HG03432 (cell line): ENCODE results near the gene POC1A.

Experiments used
- ATAC-seq: cut with Tn5 transposase; IDR thresholded peaks from one replicate; pipeline ENCODE4 v1.9.1; 2021; ENCODE audit warnings: mild to moderate bottlenecking, moderate library complexity; ENCODE audit not compliant: unreplicated experiment

The POC1A gene

DNA sequence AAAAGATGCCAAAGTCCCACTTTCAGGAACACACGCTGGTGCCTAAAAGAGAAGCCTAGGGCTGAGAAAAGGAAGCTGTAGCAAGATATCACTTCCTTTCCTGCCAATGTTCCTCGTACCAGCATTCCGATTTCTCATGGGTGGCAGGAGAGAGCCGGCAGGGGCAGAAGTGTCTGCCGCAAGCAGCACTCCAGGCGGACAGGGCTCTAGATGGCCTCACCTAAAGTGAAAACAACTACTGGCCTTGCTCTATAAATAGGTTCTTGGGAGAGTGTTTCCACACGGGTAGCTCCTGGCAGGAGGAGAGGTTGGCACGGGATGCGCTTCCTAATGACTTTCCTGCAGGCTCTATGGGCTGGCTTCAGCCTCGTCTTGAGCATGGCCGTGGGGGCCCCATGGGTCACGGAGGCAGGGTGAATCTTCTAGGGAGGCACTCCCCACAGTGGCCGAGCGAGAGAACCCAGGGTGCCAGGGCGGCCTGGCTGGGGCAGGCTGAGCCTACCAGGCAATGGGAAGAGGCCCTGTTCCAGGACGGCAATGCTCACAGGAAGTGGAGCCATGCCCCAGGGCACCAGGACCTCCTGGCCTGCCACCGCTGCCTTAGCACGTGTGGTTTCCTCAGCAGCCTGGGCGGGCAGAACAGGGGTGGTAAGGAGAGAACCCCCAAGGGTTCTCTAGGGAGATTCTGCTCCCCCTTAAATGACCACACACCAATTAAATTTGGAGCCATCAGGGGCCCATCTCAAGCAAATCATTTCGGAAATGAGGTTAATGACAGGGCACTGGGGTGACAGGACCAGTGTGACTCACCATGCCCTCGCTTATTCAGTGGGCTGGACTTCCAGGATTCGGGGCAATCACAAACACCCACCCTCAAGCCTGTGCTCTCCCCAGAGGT lies 83.2 kb downstream of the POC1A start:
- no peak for ATAC-seq

DNA sequence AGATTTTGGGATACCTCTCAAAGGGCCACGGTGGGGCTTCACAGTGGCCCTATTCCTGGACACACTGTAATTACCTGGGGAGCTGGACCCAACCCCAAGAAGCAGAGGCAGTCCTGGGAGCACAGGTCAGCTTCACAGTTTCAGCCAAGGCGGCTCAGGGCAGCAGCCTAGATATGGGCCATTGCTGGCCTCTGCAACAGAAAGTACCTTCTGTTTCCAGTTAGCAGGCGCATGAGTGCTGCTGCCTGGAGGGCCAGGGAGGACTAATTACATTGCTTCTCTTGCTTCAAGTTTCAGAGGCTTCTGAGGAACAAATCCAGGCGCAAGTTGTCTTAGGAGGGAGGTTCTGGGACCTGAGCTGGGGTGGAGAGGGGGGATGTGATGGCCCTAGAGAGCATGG lies 84.4 kb downstream of the POC1A start:
- no peak for ATAC-seq

DNA sequence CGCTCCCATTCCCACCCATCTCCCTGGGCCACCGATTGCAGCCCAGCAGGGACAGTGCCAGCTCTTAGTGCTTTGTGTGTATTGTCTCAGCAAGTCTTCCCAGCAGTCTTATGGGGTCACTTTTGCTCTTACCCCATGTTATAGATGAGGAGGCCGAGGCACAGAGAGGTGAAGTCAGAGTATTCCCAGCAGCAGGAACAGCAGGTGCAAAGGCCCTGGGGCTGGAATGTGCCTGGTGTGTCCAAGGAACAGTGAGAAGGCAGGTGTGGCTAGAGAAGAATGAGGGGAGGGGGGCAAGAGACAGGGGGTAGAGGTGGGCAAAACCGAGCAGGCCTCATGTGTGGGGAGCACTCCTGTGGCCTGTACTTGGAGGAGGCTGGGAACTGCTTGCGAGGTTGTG lies 85.1 kb downstream of the POC1A start:
- ATAC-seq = no peak

DNA sequence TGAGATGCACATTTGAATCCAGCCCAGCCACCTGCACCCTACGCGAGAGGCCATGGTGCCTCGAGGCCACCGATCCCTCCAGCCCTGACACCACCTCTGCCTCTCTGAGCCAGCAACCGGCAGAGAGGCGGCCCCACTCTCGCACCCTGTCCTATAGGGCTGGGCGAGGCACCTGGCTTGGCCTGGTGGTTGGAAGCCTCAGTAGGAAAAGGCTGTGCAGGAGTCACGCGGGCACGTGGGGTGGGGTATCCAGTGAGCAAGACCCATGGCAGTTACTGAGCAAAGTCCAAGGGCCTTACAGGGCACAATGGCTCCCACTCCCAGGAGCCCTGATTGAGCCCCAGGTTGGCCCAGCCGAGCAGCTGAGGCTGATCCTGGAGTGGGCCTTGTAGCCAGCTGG lies 85.5 kb downstream of the POC1A start:
- ATAC-seq = no peak

DNA sequence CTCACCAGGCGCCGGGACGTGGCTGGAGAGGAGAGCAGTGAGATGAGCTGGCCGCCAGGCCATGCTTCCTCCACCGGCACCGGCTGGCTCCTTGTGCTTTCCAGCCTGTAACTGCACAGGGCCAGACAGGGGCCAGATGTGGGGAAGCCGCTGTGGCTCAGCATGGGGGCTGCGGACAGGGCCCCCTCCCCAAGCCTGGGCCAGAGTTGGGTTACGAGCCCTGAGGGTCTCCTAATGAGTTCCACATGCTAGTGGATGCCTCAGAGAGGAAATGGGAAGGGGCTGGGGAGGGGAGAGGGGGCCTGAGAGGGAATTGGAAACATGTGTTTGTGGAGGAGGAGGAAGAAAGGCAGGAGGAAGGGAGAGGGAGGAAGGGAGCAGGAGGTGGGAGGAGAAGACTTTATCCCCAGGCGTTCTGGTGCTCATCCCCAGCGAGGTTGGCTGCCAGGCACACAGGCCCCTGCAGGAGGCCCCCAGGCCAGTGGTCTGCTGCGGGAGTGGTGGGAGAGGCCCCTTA lies 86.1 kb downstream of the POC1A start:
- no peak for ATAC-seq

DNA sequence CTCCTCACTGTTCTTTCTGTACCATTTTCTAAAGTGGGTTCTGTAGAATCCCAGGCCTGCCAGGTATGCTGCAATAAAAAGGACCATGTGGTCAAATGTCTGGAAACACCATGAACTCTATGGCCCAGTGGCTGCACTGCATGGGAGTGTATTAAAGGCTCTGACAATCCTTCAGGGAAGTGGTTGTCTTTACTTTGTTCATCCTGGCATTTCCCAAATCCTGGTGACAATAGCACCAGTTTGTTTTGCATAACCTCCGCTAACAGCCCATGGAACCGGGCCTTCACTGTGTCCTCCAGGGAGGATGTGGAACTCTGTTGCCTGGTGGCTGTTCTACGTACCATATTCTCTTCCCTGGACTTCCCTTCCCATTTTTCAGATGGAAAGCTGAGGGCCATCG lies 86.7 kb downstream of the POC1A start:
- ATAC-seq = no peak

DNA sequence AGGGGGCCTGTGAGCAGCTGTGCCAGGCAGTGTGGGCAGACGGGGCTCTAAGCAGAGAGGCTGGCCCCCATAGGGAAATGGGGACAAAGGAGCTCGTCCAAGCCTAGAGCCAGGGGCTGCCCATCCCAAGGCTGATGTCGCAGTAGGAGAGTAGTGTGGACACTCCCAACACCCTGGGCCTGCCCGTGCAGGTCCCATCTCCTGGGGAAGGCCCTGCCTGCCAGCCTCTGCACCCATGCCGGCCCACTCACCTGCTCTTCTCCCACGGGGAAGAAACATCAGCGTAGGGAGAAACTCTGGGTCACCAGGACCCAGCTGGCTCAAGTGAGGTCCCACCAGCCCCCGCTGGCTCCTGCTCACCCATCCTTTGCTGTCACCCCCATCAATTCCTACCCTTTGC lies 87.2 kb downstream of the POC1A start:
- ATAC-seq = no peak

DNA sequence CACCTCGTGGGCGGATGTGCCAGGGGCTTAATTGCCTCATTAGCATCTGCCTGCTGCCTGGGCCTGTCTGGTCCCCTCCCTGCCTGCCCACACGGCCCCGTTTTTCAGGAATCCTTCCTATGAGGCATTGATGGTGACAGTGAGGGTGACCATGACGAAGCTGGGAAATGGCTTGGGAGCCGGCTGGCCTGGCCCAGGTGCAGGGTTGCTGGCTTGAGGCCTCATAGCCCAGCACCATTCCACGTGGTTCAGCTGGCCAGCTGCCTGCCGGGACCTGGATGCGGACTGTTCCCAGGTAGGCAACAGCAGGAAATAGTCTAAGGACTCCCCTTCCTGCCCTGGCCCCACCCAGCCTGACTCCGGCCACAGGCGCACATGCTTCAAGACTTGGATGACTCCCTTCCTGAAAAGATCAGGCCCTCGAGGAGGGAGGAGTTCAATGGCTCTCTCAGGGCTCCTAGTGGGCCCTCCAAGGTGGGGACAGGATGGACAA lies 88.9 kb downstream of the POC1A start:
- ATAC-seq = no peak

DNA sequence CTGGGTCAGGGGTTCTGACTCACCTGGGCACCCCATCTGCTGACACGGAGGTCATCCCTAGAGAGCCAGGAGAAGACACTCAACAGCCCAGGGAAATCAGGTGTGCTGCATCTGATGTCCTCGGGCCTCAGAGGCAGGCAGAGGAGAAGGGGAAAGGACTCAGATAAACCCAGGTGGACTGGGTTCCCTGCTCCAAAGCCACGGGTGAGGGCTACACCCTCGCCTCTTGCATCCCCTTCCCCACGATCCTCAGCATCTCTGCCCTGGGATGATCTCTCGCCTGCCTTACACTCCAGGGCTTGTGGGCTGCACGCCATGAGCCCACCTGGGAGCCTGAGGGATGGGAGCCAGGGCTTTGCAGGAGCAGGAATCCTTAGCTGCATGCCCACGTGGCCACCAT lies 89.7 kb downstream of the POC1A start:
- no peak for ATAC-seq

DNA sequence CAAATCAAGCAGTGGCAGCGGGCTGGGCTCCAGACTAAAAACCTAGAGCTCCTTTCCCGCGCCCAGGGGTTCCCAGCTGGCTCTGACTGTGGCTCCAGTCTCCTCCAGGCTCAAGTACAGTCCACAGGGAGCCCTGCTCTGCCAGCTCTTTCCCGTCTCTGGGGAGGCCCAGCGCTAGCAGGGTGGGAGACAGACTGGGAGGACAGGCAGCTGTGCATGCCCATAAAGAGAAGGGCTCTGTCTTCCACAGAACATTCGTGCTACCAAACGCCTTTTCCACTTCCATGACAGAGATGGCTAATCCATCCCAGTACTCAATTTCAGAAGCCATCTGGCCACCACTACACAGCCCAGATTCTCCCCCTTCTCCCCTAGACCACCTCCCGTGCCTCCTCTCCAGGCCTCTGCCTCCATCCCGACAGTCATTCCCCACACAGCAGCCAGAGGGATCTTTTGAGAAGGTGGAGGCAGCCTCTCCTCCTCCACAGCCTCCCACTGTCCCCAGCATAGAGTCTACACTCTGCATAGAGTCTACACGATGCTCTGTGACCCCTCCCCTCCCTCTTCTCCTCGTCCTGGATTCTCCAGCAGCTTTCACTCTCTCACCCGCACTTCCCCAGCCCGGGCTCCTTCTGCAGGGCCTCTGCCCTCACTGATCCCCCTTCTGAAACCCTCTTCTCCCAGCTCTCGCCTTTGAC lies 91.0 kb downstream of the POC1A start:
- no peak for ATAC-seq

DNA sequence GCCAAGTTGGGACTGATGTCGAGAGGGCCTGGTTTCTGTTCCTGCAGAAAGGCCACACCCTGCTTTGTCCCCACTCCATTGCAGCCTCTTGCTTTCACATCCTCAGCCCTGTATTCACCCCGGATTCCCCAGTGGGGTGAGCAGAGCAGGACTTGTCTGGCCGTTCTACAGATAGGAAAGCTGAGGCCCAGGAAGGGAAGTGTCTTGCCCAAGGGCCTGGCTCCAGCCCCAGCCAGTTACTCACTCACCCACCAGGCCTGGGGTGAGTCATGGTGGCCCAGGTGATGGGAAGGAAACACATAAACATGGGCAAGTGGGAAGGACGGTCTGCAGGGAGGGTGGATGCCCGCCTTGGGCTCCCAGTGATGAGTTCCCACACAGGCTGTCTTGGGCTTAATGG lies 91.7 kb downstream of the POC1A start:
- no peak for ATAC-seq

DNA sequence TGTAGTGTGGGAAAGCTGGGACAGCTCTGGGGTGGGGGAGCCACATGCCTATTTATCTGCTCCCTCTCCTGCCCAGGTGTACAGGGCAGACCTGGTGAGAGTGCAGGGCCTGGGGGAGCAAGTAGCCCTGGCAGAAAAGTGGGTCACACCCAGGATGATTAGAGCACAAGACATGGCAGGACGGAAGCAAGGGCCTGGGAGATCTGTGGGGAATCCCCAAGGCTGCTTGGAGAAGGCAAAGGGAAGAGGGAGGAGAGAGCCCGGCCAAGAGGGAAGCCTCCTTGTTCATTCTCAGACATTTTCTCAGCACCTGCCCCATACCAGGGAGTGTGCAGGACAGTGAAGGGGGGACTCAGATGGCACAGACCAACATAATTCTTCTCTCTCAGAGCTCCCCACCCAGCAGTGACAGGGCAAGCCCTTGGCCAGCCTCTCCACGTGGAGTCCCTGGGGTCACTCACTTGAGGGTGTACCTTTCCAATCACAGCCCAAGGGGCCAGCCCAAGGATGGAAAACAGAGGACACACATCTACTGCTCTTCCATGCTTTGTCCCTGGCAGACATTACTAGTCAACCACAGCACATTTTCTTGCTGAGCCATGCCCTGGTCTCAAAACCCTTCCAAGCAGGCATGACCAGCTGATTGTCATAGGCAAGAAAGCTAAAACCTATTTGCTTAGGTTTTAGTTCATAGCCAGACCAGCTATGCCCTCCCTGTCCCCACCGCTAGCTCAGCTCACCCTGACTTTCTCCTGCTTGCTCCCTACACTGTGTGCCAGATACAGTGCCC lies 92.9 kb downstream of the POC1A start:
- no peak for ATAC-seq

DNA sequence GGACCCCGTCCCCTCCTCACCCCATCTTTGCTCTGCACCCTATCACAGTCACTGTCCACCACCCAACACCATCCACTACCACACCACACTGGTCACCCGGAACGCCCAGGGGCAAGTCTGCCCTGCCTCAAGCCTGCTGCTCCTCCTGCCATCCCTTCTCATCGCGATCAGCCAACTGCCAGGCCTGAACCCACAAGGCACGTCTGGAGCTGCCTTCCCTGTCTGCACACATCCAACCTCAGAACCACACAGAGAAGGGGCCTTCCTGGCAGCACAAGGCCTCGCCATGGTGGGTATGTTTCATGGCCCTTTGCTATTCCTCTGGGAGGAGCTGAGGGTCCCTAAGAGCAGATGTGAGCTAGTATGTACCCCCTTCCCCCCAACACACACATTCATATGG lies 94.4 kb downstream of the POC1A start:
- no peak for ATAC-seq

DNA sequence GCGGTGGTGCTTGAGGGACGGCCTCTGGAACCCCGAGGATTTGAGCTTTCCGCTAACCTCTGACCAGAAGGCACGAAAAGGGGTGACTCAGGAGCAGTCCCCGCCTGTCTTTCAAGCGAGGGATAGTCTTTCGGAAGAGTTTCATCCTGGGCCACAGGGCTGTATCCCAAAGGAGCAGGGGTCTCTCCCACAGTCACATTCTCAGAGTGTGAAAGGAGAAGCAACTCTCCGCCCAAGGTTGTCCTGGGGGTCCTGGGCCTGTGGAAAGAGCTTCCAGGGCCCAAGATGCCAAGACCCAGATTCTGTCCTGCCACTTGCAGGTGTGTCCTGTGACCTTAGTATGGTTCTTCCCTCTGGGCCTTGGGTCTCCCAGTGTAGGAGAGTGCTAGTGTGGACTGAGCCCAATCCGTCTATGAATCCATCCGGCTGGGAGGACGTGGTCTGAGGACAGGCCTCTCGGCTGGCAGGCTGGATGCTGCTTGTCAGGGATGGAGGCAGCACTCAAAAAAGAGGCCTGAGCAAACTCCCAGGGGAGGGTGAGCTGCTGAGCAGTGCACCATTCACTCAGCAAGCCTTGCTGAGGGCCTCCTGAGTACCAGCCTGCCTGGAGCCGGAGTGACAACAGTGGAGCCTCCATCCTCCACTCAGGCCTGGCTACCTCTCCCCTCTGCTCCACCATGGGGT lies 96.3 kb downstream of the POC1A start:
- ATAC-seq = no peak

DNA sequence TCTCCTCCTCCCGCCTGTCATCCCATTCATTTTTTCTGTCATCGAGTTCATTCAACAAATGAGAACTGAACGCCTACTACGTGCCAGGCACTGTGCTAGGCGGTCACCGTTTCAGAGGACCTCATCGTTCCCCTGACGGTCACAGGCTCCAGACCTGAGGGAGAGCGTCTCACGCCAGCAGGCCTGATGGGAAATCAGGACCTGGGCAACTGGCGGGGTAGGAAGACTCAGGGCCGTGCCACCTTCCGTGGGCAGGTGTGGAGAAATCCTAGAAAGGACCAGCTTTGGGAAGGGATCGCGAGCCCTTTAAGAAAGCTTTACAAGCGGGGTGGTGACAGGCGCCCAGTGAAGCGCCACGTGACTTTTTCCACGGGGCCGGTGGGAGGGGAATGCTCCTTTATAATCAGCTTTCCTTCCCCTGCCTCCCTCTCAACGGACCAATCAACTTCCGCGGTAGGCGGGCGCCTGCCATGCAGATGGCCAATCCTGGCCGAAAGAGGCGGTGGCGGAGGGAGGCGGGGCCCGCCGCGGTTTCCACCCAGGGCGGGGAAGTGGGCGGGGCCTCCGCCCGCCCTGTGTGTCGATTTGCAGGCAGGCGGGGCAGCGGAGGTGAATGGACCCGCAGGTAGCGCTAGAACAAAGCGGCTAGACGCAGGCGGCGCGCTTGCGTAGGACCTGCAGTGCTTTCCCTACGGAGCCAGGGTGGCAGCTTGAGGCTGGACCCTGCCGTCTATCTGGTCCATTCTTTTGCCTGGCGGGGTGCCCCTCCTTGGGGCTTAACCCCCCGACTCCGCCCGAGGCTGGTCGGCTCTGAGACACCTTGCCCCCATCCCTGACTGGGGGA lies 97.0 kb downstream of the POC1A start:
- peak; percentile 73 for ATAC-seq

DNA sequence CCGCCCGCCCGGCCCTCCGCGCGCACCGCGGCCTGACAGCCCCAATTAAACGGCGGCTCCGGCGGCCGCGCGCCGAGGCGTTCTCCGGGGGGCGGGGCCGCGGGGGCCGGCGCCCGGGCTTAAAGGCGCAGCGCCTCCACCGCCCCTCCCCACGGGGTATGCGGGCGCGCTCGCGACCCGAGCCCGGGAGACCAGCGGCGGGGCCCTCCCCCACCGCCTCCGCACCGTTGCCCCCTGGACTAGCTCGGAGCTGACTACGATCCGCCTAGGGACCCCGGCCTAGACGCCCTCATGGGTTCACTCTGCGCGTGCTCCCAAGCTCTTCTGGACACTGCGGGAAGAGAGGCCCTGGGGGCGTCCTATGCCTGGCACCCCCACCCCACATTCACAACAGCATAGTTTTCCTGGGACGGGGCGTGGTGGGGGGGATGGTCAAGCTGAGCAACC lies 97.7 kb downstream of the POC1A start, which contains the start of gene DUSP7:
TSS of gene DUSP7 (minus strand) at position 51 of the 447 bp plus-strand sequence. CDS start 205 bp downstream, outside the sequence.
- ATAC-seq = peak; percentile 34

DNA sequence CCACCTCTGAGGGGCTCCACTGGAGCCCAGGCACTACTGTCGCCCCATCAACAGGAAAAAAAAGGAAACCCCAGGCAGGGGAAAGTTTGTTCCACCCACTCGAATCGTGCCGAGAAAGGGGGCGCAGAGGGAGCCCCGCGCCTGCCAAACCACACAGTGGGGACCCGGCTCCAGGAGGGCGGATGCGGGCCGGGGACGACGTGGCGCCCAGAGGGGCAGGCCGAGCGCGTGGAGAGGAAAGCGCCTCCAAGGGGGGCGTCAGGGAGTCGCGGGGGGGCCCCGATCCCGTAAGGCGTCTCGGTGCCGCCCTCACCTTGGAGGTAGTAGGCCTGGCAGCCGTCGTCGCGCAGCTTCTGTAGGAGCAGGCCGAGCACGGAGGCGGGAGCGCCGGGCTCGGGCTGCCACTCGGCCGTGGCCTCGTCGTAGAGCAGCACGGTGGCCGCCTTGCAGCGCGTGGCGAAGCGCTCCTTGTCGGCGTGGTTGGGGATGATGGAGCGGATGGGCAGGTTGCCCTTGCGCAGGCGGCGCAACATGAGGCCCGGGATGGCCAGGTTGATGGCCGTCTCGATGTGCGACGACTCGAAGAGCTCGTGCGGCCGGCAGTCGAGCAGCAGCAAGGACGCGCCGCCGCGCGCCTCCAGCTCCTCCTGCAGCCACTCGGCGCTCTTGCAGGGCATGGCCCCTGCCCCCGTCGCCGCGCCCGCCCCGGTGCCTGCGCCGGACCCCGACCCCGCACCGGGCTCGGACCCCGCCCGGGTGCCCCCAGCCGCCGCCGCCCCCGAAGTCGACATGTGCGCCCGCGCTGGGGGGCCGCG lies 98.5 kb downstream of the POC1A start:
- peak; percentile 18 for ATAC-seq

DNA sequence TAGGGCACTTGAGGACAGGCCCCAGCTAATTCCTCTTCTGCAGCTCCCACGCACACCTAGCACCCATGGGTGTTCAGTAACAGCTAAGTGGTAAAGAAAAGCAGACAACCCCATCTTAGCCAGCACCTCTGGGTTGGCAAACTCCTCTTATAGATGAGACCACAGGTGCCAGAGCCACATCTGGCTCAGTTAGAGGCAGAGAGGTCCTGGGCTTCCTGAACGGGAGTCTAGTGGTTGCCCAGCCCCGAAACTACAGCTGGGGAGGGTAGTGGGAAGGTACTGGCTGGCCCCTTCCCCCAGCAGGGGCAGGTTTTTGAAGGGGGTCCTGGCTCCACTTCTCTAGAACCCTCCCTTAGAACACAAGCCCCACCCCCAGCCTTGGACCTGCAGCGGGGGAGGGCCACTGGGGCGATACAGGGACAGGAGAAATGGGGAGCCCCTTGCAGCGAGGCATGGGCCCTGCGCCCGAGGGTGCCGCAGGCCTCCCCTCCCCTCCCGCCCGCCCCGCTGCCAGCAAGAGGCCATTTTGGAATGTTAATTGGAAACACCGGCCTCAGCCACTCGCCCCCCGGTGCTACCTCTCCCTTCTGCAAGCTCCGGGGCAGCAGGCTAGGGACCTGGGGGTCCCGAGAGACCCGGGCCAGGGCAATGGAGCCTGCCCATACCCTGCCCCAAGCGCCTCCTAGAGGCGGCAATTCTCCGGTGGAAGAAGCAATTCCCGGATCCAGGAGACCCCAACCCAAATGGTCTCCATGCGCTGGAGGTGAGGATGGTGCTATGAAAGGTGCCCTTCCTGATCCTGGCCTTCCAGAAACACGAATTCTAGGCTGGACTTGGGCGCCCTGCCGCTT lies 99.3 kb downstream of the POC1A start:
- ATAC-seq = no peak
